HG02571 (cell line): Measurements from ENCODE around the gene VSTM4.

Experiments used
- ATAC-seq: cut with Tn5 transposase; IDR thresholded peaks from one replicate; pipeline ENCODE4 v1.9.1; 2021; ENCODE audit warnings: mild to moderate bottlenecking, moderate library complexity; ENCODE audit not compliant: unreplicated experiment

The VSTM4 gene

GRCh38 chr10:49093922-49094321 lies 21.4 kb downstream of the VSTM4 start:
- no peak for ATAC-seq

DNA sequence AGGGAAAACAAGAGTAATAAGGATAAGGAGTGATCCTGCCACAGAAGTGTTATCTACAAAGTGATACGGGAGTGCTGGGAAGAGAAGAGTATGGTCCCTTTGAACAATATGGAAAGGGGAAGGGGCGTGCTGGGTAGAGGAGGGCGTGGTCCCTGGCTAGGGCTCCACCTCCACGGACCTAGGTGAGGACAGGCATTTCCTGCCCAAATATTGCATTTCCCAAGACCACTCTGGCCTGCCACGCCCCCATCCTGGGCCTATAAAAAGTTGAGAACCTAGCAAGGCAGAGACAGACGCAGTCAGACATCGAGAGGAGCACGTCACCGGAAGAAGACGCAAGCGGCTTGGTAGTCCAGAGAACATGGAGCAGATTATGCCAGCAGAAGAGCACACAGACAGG lies 22.8 kb downstream of the VSTM4 start:
- no peak for ATAC-seq

- ATAC-seq = no peak
Measured at GRCh38 chr10:49091450-49092210, 23.7 kb downstream of the VSTM4 start.

DNA sequence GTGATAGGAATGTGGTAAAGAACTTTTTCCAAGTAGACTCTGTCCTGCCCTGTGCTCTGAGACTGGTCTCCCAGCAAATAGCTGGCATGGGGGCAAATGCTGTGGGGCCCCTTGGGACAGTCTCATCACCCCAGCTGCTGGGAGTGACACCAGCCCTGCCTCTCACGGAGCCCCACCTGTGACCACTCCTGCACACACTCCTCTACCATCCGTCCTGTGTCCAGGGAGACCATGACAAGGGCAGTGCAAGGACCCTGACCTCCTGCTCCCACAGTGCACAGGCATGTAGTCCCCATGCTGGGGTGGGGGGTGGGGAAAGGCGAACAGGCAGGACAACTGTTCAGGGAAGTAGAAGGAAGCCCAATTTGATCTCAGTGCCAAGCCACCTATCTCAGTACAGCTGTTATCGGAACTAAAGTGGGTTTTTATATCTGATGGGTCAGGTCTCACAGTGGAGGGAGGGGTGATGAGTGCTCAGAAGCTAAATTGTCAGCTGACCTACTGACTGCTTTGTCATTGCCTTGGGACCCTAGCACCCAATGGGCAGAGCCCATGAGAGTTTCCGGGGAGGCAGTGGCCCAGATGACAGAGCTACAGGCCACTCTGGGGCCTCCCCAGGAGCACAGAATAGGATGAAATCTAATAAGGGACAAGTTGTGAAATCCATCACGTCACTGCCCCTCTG lies 24.5 kb downstream of the VSTM4 start:
- no peak for ATAC-seq

DNA sequence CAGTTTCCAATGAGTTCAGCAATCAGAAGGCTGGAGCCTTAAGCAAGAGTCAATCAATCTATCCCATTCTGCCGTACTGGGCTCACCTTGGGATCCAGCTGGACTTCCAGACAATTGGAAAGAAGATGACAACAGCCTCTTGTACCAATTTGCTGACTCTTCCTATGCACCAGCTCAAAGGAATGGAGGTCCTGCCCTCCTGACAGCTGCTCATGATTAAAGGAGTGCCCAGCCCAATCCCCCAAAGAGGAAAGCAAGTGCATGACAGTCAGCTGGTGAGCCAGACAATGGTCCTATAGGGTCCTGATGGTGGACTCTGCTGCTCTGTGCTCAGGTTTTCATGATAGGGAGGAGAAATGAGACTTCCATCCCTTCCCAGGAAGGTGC lies 25.1 kb downstream of the VSTM4 start:
- no peak for ATAC-seq

DNA sequence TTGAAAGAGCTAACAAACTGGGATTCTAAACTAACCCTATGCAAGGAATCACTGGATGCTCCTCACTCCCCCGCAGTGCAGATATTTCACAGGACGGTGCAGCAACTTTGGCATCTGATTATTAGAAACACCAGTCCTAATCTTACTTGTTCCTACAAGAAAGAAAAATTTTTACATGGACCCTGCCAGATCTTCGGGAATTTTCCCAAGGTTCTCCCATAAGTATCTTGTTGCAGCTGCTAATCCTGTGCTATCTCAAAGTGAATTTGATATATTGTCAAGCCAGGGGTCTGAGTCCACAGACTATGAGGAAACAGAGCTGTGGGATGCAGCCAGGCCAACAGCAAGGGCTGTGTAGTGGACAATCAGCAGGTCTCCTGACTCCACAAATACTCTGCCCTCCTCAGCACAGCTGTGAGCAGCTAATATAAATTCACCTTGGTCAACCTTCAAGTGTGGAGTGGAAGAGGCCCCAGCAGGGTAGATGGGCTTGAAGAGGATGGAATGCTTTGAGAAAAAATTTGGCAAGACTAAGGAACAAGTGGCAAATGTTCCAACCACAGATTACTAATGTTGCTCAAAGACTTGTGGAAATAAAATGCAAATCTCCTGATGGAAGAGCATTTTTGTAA lies 25.6 kb downstream of the VSTM4 start:
- no peak for ATAC-seq

DNA sequence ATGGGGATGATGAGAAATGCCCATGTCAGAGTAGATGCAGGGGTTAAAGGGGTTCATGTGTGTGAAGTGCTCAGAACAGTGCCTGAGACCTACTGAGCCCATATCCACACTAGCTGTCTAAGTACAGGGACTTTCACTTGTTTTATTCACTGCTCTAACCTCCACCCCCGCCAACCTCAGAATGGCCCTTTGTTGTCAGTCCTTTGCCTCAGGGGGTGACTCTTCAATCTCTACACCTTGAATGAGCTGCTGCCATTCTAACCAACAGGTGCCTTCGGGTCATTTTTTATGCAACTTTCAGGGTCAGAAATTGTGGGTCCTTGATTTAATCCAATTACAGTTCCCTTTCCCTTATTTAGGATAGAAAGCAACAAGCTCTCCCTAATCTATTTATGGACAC lies 26.2 kb downstream of the VSTM4 start:
- no peak for ATAC-seq

GRCh38 chr10:49086889-49087288 lies 28.4 kb downstream of the VSTM4 start:
- ATAC-seq = no peak

DNA sequence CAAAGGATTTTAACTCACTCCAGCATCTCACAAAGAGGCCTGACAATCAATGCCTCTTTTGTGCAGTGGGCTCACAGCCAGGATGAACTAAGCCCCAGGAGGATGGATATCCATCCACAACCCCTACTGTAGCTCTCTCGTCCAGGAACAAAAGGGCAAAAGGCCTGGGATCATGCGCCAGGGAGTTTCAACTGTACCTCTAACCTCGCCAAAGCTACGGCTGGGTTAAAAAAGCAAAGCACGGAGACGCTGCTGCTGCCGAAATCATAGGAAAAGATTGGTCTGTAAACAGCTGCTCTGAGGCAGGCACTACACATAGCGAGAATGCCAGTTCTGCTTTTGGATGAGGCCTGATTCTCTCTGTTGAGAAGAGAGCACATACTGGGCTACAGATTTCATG lies 32.1 kb downstream of the VSTM4 start:
- ATAC-seq = no peak

GRCh38 chr10:49082766-49083165 lies 32.6 kb downstream of the VSTM4 start:
- no peak for ATAC-seq

- ATAC-seq = no peak
Measured at GRCh38 chr10:49081547-49082275, 33.6 kb downstream of the VSTM4 start.

GRCh38 chr10:49080965-49081364 lies 34.4 kb downstream of the VSTM4 start:
- no peak for ATAC-seq

GRCh38 chr10:49080071-49080470 lies 35.3 kb downstream of the VSTM4 start:
- no peak for ATAC-seq

- ATAC-seq = no peak
Measured at GRCh38 chr10:49079499-49079898, 35.8 kb downstream of the VSTM4 start.

- no peak for ATAC-seq
Measured at GRCh38 chr10:49079072-49079471, 36.2 kb downstream of the VSTM4 start.

DNA sequence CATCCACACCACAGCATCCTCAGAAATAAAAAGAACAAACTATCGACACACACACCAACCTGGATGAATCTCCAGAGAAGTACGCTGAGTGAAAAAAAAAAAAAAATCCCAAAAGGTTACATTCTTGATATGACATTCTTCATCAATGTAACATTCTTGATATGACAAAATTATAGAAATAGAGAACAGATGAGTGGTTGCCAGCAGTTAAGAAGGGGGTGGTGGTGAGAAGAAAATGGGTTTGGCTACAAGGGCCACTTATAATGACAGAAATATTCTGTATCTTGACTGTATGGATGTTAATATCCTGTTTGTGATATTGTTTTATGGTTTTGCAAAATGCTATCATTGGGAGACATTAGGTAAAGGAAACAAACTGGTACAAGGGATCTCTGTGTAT lies 36.9 kb downstream of the VSTM4 start:
- ATAC-seq = no peak

DNA sequence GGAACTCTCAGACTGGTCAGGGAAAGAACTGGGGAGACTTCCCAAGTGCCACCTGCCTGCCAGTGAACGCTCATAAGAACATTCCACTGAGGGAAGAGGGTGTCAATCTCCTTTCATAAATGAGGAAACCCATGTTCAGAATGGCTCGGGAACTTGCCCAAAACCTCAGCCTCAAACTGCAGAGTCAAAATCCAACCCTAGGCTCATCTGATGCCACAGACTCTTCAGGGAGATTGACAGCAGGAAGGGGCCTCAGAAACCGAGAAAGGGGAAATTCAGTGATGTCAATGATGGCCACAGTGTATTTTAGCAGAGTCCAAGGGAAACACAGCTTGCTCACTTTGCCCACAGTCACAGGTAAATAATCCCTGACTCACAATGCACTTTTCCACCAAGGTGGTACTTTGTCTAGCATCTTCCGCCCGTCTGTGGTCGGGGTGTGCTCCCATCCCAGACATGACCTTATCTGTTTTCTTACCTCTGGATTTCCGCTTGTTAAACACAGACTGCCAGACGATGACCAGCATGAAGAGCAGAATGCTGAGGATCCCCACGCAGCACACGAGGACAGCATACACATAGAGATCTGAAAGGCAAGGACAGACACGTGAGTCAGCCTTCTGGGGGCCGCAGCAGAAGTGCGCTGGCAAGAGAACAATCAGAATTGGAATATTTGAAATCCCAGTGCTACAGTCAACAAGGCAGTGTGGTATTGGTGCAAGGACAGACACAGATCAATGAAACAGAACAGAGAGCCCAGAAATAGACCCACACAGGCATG lies 38.4 kb downstream of the VSTM4 start:
- ATAC-seq = peak; percentile 52

GRCh38 chr10:49076319-49076718 lies 39.0 kb downstream of the VSTM4 start:
- no peak for ATAC-seq

GRCh38 chr10:49075743-49076142 lies 39.6 kb downstream of the VSTM4 start:
- ATAC-seq = no peak

DNA sequence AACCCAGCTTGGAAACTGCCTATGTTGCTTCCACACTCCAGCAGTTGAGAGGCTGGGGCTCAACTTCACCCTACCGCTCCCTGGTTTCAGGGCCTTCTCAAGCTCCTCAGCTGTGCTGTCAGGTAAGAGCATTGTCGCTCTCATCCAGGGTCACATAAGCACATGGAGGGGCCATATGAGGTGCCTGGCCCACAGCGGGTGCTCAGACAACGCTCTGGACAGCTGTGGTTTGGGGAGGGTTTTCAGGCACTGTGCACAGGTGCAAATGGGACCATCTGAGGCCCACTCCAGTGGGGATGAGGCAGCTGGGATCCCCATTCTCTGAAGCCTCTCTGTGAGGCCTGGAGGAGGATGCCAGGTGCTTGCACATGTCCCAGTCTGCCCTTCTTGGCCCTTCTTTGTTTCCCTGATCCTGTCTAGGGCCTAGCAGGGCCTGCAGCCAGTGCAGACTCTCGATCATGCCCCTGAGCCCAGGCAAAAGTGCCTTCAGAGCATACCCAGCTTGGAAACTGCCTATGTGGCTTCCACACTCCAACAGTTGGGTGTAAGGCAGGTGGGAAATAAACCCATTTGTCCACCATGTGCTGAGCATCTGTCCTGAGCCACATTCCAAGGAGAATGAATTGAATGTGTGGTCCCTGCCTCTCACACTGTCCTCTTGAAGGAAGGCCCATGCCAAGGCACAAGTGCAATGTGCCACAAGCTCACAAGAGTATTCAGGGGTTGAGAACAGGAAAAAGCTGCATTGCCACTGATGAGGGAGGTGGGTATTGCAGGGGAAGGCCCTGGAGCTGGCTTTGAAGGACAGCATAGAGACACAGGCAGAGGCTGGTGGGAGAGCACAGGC lies 40.3 kb downstream of the VSTM4 start:
- ATAC-seq = no peak
